Astrocyte (in vitro differentiated cells and primary cell): ENCODE data around the gene MIA3.

Source experiments
- CTCF ChIP-seq: IDR thresholded peaks from 2 replicates; pipeline ENCODE4 v1.5.1; 2011; ENCODE audit warnings: low read depth, mild to moderate bottlenecking, inconsistent platforms, low read length, moderate library complexity; ENCODE audit not compliant: insufficient read depth
- EZH2 ChIP-seq: IDR thresholded peaks from 2 replicates; pipeline ENCODE4 v1.6.1; 2012; ENCODE audit warnings: mild to moderate bottlenecking, low read length, inconsistent platforms; ENCODE audit not compliant: insufficient read depth

DNA sequence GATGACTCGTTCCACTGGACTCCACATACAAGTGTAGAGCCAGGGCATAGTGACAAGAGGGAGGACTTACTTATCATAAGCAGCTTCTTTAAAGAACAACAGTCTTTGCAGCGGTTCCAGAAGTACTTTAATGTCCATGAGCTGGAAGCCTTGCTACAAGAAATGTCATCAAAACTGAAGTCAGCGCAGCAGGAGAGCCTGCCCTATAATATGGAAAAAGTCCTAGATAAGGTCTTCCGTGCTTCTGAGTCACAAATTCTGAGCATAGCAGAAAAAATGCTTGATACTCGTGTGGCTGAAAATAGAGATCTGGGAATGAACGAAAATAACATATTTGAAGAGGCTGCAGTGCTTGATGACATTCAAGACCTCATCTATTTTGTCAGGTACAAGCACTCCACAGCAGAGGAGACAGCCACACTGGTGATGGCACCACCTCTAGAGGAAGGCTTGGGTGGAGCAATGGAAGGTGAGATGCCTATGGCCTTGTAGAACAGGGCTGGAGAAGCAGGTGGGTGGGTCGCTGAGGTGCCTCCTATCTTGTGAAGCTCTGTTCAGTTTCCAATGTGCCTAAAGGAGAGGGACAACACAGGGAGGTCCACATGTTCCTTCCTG lies 12.1 kb downstream of the MIA3 start:
- TF ChIP-seq CTCF (no peak), EZH2 (no peak)
